DMS 273 treated with DMSO at 0.1 percent for 48 hours (cell line): ENCODE data around the gene VTI1B.

Source experiments
- DNase-seq: peaks from one replicate; lab custom pipeline; 2025; lab: John Stamatoyannopoulos, UW

VTI1B gene

GRCh38 chr14:67679006-67679405 is 4.6 kb upstream of the VTI1B start:
- no peak for DNase-seq

- DNase-seq = no peak
These were observed 769 bp upstream of the VTI1B start for GRCh38 chr14:67675219-67675582.

GRCh38 chr14:67674139-67674479 is 323 bp downstream of the VTI1B start:
- no peak for DNase-seq

- no peak for DNase-seq
These were observed 981 bp downstream of the VTI1B start for GRCh38 chr14:67673451-67673850.

GRCh38 chr14:67668559-67668958 is 5.9 kb downstream of the VTI1B start:
- DNase-seq = no peak

GRCh38 chr14:67666750-67667449 is 7.5 kb downstream of the VTI1B start:
- DNase-seq = peak; percentile 8

- DNase-seq = no peak
These were observed 8.6 kb downstream of the VTI1B start for GRCh38 chr14:67665868-67666267.

GRCh38 chr14:67663633-67664032 is 10.8 kb downstream of the VTI1B start:
- DNase-seq = no peak

- peak; percentile 34 for DNase-seq
These were observed 20.7 kb downstream of the VTI1B start for GRCh38 chr14:67653651-67654280.

GRCh38 chr14:67652189-67652588 is 22.2 kb downstream of the VTI1B start:
- no peak for DNase-seq

GRCh38 chr14:67650694-67651093 is 23.7 kb downstream of the VTI1B start:
- DNase-seq = no peak

GRCh38 chr14:67650151-67650550 is 24.3 kb downstream of the VTI1B start:
- no peak for DNase-seq

- no peak for DNase-seq
These were observed 28.3 kb downstream of the VTI1B start for GRCh38 chr14:67646131-67646530.

GRCh38 chr14:67645414-67645813 is 29.0 kb downstream of the VTI1B start:
- DNase-seq = no peak

- no peak for DNase-seq
These were observed 30.0 kb downstream of the VTI1B start for GRCh38 chr14:67644428-67644827.

- DNase-seq = no peak
These were observed 30.7 kb downstream of the VTI1B start for GRCh38 chr14:67643713-67644112.

- DNase-seq = no peak
These were observed 32.3 kb downstream of the VTI1B start for GRCh38 chr14:67641902-67642749.

GRCh38 chr14:67641480-67641879 is 33.0 kb downstream of the VTI1B start:
- no peak for DNase-seq

GRCh38 chr14:67638642-67639041 is 35.8 kb downstream of the VTI1B start:
- no peak for DNase-seq

- DNase-seq = no peak
These were observed 38.0 kb downstream of the VTI1B start for GRCh38 chr14:67636361-67636919.

- DNase-seq = no peak
These were observed 40.8 kb downstream of the VTI1B start for GRCh38 chr14:67633451-67634147.

- DNase-seq = no peak
These were observed 43.5 kb downstream of the VTI1B start for GRCh38 chr14:67630938-67631337.
